HepG2 (cell line): ENCODE data around the gene INTS15. TPM values are rescaled to one million over a fixed set of nuclear protein-coding genes. Genes with fewer than 3 reads are reported as not detected.

ENCODE experiments used
- ATAC-seq: fragments of 200-7000 bp; cut with Tn5 transposase; 3 replicates; pipeline ENCODE4 v1.9.1; 2020; ENCODE audit warnings: mild to moderate bottlenecking, moderate library complexity
- BruUV-seq: library from RNA; stranded (reverse); fragments of 400-500 nt; replicated peaks from 2 replicates; lab custom pipeline; 2021; lab: Mats Ljungman, UMichigan
- CTCF ChIA-PET: fragments of 300-600 bp; formaldehyde crosslinking; extraction: SDS; loops from one replicate; lab custom pipeline; 2021; ENCODE audit warnings: low total read pairs, inconsistent platforms, low intra/inter-chr PET ratio; lab: Yijun Ruan, JAX
- POLR2A ChIA-PET: fragments of 350-600 bp; sonication (Branson Sonifier 250); formaldehyde crosslinking; loops from one replicate; lab custom pipeline; 2020; ENCODE audit warnings: antibody characterized with exemption, inconsistent platforms; lab: Yijun Ruan, JAX
- DNase-seq: peaks from one replicate; pipeline ENCODE4 v3.0.0-alpha.2; 2015; ENCODE audit warnings: low spot score
- FAIRE-seq: peaks from 3 replicates; lab custom pipeline; 2011; peaks lifted over from hg19 to GRCh38; lab: Jason Lieb, UNC
- H2AFZ ChIP-seq: one replicate; pipeline ENCODE4 v1.6.1; 2011; ENCODE audit warnings: low read length, inconsistent platforms
- H3K27ac ChIP-seq: fragments of 300-600 bp; 3 replicates; pipeline ENCODE4 v1.8.0; 2011; ENCODE audit warnings: mixed run types, mild to moderate bottlenecking, mixed read lengths, low read length, inconsistent platforms; ENCODE audit not compliant: insufficient read depth; ENCODE audit errors: extremely low read length
- H3K27me3 ChIP-seq, 2 experiments: fragments of 200-600 bp in 1 of 2; 2 replicates in 1 of 2; 3 replicates in 1 of 2; pipeline versions ENCODE4 v1.6.0 to v1.8.0; 2011; ENCODE audit warnings: low read length in 2 of 2, mild to moderate bottlenecking in 2 of 2, moderate library complexity in 2 of 2, inconsistent platforms in 1 of 2; ENCODE audit not compliant: insufficient read depth in 2 of 2, control insufficient read depth in 1 of 2
- H3K36me3 ChIP-seq, 2 experiments: fragments of 200-600 bp in 1 of 2; replicated peaks in 1 of 2; 2 replicates in 1 of 2; 3 replicates in 1 of 2; pipeline versions ENCODE4 v1.5.1 to v1.8.0; 2011; ENCODE audit warnings: low read length in 2 of 2, inconsistent platforms in 1 of 2; ENCODE audit not compliant: insufficient read depth in 2 of 2, control insufficient read depth in 1 of 2
- H3K4me1 ChIP-seq: 2 replicates; pipeline ENCODE4 v1.5.1; 2012; ENCODE audit warnings: low read length, inconsistent platforms; ENCODE audit not compliant: insufficient read depth
- H3K4me2 ChIP-seq: 2 replicates; pipeline ENCODE4 v1.6.0; 2011; ENCODE audit warnings: low read depth, low read length, inconsistent platforms
- H3K4me3 ChIP-seq, 3 experiments: fragments of 200-600 bp in 1 of 3; sonication (generic), shearing (Covaris generic) in 1 of 3; replicated peaks in 1 of 3; 2 replicates each; pipeline ENCODE4 v1.5.1; 2011 to 2016; ENCODE audit warnings: low read length in 3 of 3, inconsistent platforms in 2 of 3, low read depth in 2 of 3, mild to moderate bottlenecking in 2 of 3, control low read depth in 1 of 3, mixed read lengths in 1 of 3; ENCODE audit not compliant: insufficient read depth in 1 of 3
- H3K79me2 ChIP-seq: one replicate; pipeline ENCODE4 v1.6.1; 2011; ENCODE audit warnings: low read length, inconsistent platforms; ENCODE audit not compliant: insufficient read depth
- H3K9ac ChIP-seq: 2 replicates; pipeline ENCODE4 v1.6.0; 2011; ENCODE audit warnings: mild to moderate bottlenecking, low read depth, low read length, inconsistent platforms; ENCODE audit not compliant: insufficient read depth
- H3K9me3 ChIP-seq: 2 replicates; pipeline ENCODE4 v1.5.1; 2012; ENCODE audit warnings: mild to moderate bottlenecking, low read length
- H4K20me1 ChIP-seq: 2 replicates; pipeline ENCODE4 v1.6.0; 2011; ENCODE audit warnings: inconsistent platforms, mild to moderate bottlenecking, low read length, moderate library complexity; ENCODE audit not compliant: insufficient read depth
- ETS1 ChIP-seq: sonication (generic); formaldehyde crosslinking; IDR thresholded peaks from 2 replicates; pipeline ENCODE4 v1.4.0; 2020; ENCODE audit warnings: missing genetic modification reagents
- GMEB1 ChIP-seq: sonication (generic); formaldehyde crosslinking; IDR thresholded peaks from 2 replicates; pipeline ENCODE4 v1.5.1; 2020; ENCODE audit warnings: missing genetic modification reagents, mild to moderate bottlenecking, borderline replicate concordance
- KLF6 ChIP-seq: IDR thresholded peaks from 2 replicates; pipeline ENCODE4 v1.8.0; 2016; ENCODE audit warnings: missing biosample characterization, missing genetic modification reagents
- MED8 ChIP-seq: sonication (generic); formaldehyde crosslinking; IDR thresholded peaks from 2 replicates; pipeline ENCODE4 v1.8.1; 2023; ENCODE audit warnings: mild to moderate bottlenecking, missing genetic modification reagents; ENCODE audit not compliant: insufficient replicate concordance
- UBTF ChIP-seq: sonication (generic); formaldehyde crosslinking; IDR thresholded peaks from 2 replicates; pipeline ENCODE4 v1.4.0; 2020; ENCODE audit warnings: mild to moderate bottlenecking, missing genetic modification reagents
- YEATS2 ChIP-seq: sonication (generic); formaldehyde crosslinking; IDR thresholded peaks from 2 replicates; pipeline ENCODE4 v1.4.0; 2020; ENCODE audit warnings: missing genetic modification reagents, borderline replicate concordance
- YEATS4 ChIP-seq: sonication (generic); formaldehyde crosslinking; IDR thresholded peaks from 2 replicates; pipeline ENCODE4 v1.4.0; 2020; ENCODE audit warnings: missing genetic modification reagents, borderline replicate concordance
- ZNF512 ChIP-seq: sonication (generic); formaldehyde crosslinking; IDR thresholded peaks from 2 replicates; pipeline ENCODE4 v1.4.0; 2020; ENCODE audit warnings: mild to moderate bottlenecking, missing genetic modification reagents
- ZNF547 ChIP-seq: sonication (generic); formaldehyde crosslinking; IDR thresholded peaks from 2 replicates; pipeline ENCODE4 v1.5.1; 2020; ENCODE audit warnings: mild to moderate bottlenecking, missing genetic modification reagents
- ZNF577 ChIP-seq: sonication (generic); formaldehyde crosslinking; IDR thresholded peaks from 2 replicates; pipeline ENCODE4 v1.4.0; 2020; ENCODE audit warnings: mild to moderate bottlenecking, low read depth, missing genetic modification reagents, borderline replicate concordance
- ZNF83 ChIP-seq: sonication (generic); formaldehyde crosslinking; IDR thresholded peaks from 2 replicates; pipeline ENCODE4 v1.4.0; 2020; ENCODE audit warnings: missing genetic modification reagents, mild to moderate bottlenecking, borderline replicate concordance
- WGBS: methylation state at CpG from one replicate; pipeline ENCODE4 v1.1.6; 2017; ENCODE audit warnings: low lambda C conversion rate; 5-methylcytosine and 5-hydroxymethylcytosine counted together
- in situ Hi-C: cut with HindIII; loops from 2 replicates; pipeline ENCODE4 v1.10.0; 2017; ENCODE audit warnings: low pct_unique_long_range_greater_than_20kb; ENCODE audit not compliant: extremely low pct_ligation_motif_present
- intact Hi-C: fragments of 100-400 bp; cut with micrococcal nuclease; formaldehyde crosslinking; loops from one replicate; pipeline ENCODE4 v1.10.0; 2022; ENCODE audit not compliant: unreplicated experiment
- polyA plus RNA-seq, 8 experiments: library from polyadenylated mRNA; depleted of rRNA in 3 of 8; stranded (reverse) in 7 of 8; unstranded in 1 of 8; fragments of >200 nt; fragmentation: Illumina TruSeq in 4 of 8; extraction: Trizol in 4 of 8; gene quantifications; 2 replicates each; pipeline versions ENCODE4 v1.2.1 to v1.2.3, GENCODE V29; 2011 to 2016; ENCODE audit warnings: low read depth in 4 of 8, missing spikeins in 1 of 8, mixed read lengths in 1 of 8; ENCODE audit not compliant: insufficient read depth in 1 of 8
- total RNA-seq, 5 experiments: library from RNA; depleted of rRNA; stranded (reverse); fragments of >200 nt; fragmentation: Illumina TruSeq; extraction: Trizol; gene quantifications; 2 replicates each; pipeline ENCODE4 v1.2.3, GENCODE V29; 2016; ENCODE audit warnings: low read depth in 1 of 5

INTS15 gene
- total and polyA plus RNA-seq, 2 of the 13 experiments (the other 11 are each of a cell fraction or from before 2014, with no cell fraction given): 16.3 to 25.7 TPM

- POLR2A ChIA-PET: interaction anchor here (0.5 to 1.3 kb wide), 7 partner anchors 9 to 563 kb away, joined by 3 to 6 read pairs (median 3); partner anchors contain the start of gene PMS2
- Histone ChIP-seq H2AFZ (no peak overlapping the region), H3K27me3 (no peaks in the 10 kb centered on the region), H3K4me3 (no peak overlapping the region), H3K9ac (0 out of 2 replicates have a peak overlapping the region, but pooled peaks have one; percentile 30), H3K9me3 (no peaks in the 10 kb centered on the region), H3K4me2 (peak overlapping the region; percentile 28; the same call in 1 of the 2 replicates), H3K36me3 (peaks cover 3 to 5% of the 10 kb centered on the region in 2 experiments; a peak in 4 of 5 replicates), H3K27ac (no peak overlapping the region), H3K79me2 (peaks cover 3% of the 10 kb centered on the region), H3K4me1 (peaks cover 77% of the 10 kb centered on the region), H4K20me1 (no peaks in the 10 kb centered on the region)
- in situ Hi-C loops: no loop called here
- 32% methylated on average over 7 of the region's 7 CpGs for WGBS
- ATAC-seq (peak; percentile 82), FAIRE-seq (peak; percentile 96), DNase-seq (peak; percentile 89)
- BruUV-seq: no TSS peak
- intact Hi-C loops: no loop called here
- CTCF ChIA-PET: no interaction called here
- TF ChIP-seq YEATS2 (CRISPR knock-in tag) (no peak), UBTF (0 out of 2 replicates have a peak, but pooled peaks have one; percentile 26), GMEB1 (CRISPR knock-in tag) (no peak), ZNF83 (CRISPR knock-in tag) (no peak), ZNF577 (no peak), ETS1 (CRISPR knock-in tag) (no peak), ZNF512 (CRISPR knock-in tag) (no peak), YEATS4 (CRISPR knock-in tag) (no peak), KLF6 (CRISPR knock-in tag) (no peak), MED8 (no peak), ZNF547 (no peak)
Measured at GRCh38 chr7:6571160-6571779, 18.6 kb upstream of the INTS15 start.
